H7 (cell line): Measurements from ENCODE around the gene PCSK6. TPM values are rescaled to one million over a fixed set of nuclear protein-coding genes. Genes with fewer than 3 reads are reported as not detected.
"Not testable (repeated sequence)": the region's sequence is repeated elsewhere in the genome, so short reads cannot be mapped to it uniquely, and the experiment has no call there.

ENCODE experiments used
- DNase-seq: peaks from one replicate; pipeline ENCODE4 v3.0.0; 2012
- H3K27me3 ChIP-seq: 2 replicates; pipeline ENCODE4 v1.6.0; 2011; ENCODE audit warnings: mild to moderate bottlenecking, low read length; ENCODE audit not compliant: control insufficient read depth, insufficient read depth
- H3K36me3 ChIP-seq: replicated peaks from 2 replicates; pipeline ENCODE4 v1.5.1; 2011; ENCODE audit warnings: low read length; ENCODE audit not compliant: control insufficient read depth, insufficient read depth
- H3K4me3 ChIP-seq: 2 replicates; pipeline ENCODE4 v1.5.1; 2011; ENCODE audit warnings: low read depth, mild to moderate bottlenecking, control low read depth, low read length, moderate library complexity; ENCODE audit not compliant: insufficient read depth
- total RNA-seq: library from RNA; depleted of rRNA; stranded (reverse); fragments of >200 nt; shearing (Covaris generic); gene quantifications from 2 replicates; pipeline ENCODE4 v1.2.3, GENCODE V29; 2014

Gene PCSK6
- total RNA-seq, 1 experiment from 2014 or later: 3.9 TPM

DNA sequence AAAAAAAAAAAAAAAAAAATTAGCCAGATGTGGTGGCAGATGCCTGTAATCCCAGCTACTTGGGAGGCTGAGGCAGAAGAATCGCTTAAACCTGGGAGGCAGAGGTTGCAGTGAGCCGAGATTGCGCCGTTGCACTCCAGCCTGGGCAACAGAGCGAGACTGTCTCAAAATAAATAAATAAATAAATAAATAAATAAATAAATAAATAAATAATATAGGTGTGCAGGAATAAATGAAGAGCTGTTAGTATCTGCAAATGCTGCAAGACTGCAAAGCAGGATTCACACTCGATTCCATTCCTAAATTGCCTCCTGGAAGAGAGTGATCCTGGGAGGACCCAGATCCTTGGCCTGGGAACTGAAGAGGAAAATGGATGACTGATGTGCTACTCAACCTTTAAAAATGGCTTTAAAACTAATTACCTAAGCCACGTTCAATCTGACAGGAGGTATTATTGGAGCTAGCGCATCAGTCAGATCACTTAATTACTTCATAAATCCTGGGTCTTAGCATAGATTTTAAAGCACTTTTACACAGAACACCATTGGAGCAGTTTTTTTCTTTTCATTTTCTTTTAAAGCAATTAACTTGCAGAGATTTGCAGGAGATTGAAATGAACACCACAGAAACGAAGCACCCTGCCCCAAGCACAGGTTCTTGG is 132.9 kb downstream of the PCSK6 start:
- H3K27me3 ChIP-seq, DNase-seq, H3K36me3 ChIP-seq, H3K4me3 ChIP-seq: not testable (repeated sequence)

DNA sequence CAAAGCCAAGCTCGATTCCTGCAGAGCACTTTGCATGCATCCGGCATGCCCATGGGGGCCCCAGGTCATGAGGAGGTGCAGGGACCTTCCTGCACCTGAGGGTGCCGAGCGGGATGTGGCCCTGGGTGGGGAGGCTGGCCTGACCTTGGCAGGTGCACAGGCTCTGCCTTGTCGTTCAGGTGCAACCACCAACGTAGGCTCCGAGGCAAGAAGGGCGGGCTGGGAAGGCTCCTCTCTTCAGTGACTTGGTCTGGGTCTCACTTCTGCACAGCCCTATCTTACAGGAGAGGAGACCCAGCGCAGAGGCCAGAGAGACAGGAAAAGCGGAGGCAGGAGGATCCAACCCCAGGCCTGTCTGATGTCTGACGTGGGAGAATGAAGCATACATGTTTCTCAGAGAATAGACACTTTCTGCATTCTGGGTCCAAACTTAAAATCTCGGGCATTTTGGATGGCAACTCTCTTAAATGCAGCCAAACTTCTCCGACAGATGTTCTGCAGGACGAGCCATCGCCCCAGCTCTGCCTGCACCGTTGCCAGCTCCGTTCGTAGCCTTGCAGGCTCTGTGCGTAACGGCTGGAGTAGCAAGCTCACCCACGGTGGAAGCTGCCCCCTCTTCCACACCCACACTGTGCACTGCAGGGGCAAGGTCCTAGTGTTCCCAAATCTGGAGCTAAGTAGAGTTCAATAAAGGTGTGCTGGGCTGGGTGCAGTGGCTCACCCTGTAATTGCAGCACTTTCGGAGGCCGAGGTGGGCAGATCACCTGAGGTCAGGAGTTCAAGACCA is 133.6 kb downstream of the PCSK6 start:
- DNase-seq: no peak
- H3K4me3 ChIP-seq: no peak overlapping the region
- H3K36me3 ChIP-seq: no peaks in the 10 kb centered on the region
- no peaks in the 10 kb centered on the region for H3K27me3 ChIP-seq

DNA sequence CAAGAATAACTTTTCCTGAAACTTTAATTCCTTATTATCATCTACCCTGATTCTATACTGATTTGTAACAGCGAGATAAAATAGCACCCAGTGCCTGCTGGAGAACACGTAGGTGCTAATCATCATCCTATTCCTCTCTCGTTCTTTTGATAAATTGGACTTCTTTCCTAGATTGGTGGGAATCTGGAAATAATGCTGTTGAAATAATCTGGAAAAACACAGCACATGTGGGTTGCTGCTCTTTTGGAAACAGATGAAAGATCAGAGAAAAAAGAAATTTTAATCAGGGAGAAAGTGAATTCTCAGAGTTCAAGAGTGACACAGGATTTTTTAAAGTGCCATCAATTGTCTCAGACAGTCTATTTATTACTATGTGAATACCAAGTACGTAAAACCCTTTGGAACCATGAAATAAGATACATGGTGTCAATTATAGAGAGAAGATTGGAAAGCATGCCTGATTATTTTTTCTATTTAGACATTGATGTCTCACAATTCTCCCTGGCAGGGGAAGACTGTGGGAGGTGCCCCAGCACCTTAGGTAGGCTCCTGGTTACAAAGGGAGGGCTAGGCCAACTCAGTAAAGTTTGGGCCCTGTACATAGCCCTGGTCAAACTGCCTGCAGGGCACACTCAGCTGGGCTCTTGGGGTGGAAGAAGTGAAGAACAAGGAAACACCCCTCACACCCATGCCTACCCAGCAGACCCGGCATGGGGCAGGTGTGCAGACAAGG is 134.4 kb downstream of the PCSK6 start:
- no peaks in the 10 kb centered on the region for H3K36me3 ChIP-seq
- DNase-seq: no peak
- H3K27me3 ChIP-seq: no peaks in the 10 kb centered on the region
- H3K4me3 ChIP-seq: no peak overlapping the region

DNA sequence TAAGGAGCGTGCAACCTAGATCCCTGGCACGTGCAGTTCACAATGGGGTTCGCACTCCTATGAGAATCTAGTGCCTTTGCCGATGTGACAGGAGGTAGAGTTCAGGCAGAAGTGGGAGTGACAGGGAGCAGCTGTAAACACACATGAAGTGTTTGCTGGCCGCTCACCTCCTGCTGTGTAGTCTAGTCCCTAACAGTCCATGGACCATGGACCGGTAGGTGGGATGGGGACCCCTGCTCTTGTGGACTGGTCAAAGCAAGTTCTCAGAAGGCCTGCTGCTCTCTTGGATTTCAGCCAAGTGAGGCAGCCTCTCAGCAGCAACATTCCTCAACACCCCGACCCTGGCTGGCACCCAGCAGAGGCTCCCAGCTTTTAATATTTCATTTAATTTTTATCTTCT is 136.3 kb downstream of the PCSK6 start:
- no peak for DNase-seq
- Histone ChIP-seq H3K36me3 (no peaks in the 10 kb centered on the region), H3K27me3 (no peaks in the 10 kb centered on the region), H3K4me3 (no peak overlapping the region)

DNA sequence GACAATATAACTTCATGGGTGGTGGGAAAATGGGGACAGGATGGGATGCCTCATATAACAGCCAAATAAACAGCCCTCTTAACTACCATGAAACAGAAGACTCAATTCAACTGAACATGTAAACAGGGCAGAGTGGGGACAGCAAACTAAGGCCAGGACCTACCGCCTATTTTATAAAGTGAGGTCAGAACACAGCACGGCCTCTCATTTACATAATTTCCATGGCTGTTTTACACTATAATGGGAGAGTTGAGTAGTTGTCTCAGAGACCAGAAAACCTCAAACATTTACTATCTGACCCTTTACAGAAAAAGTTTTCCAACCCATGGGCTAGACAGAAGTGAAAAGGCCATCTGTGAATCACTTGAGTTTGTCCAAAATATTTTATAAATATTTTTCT is 137.8 kb downstream of the PCSK6 start:
- no peak overlapping the region for H3K4me3 ChIP-seq
- DNase-seq: no peak
- no peaks in the 10 kb centered on the region for H3K27me3 ChIP-seq
- no peaks in the 10 kb centered on the region for H3K36me3 ChIP-seq

DNA sequence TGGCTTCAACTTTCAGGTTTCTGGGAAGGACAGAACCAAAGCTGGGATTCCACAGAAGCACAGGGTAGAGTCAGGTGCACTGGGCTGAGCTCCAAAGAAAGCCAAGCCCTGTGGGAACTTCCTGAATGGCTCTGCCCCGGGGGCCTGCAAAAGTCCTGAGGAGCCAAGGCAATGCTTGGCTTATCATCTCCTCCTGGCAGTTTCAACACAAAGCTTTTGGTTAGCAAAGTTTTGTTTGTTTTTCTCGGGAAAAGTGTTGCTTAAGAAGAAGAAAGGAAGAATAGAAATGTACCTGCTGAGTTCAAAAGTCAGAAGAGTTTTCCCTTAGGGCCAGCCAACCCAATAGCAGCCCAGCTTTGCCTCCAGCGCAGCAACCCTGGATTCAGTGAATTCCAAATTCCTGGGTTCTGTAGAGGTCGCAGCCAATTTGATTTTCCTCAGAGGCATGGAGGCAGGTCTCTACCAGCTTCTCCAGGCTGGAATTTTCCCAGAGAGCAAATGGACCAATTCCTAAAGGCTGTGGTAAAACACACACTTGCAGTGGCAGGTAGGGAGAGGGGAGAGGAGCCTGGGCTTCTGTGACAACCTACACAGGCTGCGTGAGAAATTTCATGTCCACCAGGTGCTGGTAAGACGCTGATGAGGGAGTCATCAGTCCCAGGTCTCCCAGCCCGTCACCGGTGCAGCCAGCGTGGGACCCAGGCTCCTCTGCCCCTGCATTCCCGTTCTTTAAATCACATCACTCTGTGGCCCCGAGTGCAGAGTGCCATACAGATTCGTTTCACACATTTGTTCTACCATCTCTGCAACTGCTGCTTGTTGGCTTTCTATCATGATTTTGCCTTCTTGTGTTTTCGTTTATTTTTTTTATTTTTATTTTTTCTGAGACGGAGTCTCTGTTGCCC is 140.2 kb downstream of the PCSK6 start:
- peak; percentile 70 for DNase-seq
- no peak overlapping the region for H3K4me3 ChIP-seq
- H3K27me3 ChIP-seq: no peaks in the 10 kb centered on the region
- no peaks in the 10 kb centered on the region for H3K36me3 ChIP-seq

DNA sequence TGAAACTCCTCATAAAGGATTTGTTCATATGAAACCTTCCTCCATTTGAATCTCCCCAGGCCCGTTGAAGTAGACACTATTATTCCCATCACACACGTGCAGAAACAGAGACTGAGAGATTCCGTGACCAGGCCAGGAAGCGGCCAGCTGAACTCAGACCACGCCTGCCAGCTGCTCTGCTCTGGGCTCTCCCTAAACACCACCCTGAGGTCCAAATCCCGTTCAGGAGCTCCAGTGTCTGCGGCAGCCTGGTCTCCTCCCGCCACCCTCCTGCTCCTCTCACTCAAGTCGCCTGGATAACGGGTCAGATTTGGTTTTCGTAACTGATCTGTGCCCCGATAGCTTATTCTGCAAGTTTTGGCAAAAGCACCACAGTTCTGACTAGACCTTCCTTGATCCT is 140.9 kb downstream of the PCSK6 start:
- Histone ChIP-seq H3K27me3 (no peaks in the 10 kb centered on the region), H3K4me3 (no peak overlapping the region), H3K36me3 (no peaks in the 10 kb centered on the region)
- no peak for DNase-seq

DNA sequence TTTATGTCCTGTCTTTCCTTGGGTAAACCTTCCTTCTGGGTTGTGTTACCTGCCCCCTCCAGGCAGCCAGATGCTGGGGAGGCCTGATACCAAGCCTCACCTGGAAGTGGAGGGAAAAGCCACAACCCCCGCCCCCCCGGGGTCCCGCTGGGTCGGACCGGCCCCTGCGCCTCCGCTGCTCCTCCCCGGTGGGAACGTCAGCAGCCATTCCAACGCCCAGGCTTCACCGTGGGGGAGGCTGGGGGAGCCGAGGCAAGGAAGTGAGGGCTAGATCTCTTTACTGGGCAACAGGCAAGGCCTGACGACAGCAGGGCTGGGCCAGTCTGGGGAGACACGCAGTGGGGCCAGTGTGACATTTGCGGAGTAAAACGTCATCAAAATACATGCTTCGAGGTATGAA is 141.5 kb downstream of the PCSK6 start:
- Histone ChIP-seq H3K27me3 (no peaks in the 10 kb centered on the region), H3K36me3 (no peaks in the 10 kb centered on the region), H3K4me3 (no peak overlapping the region)
- peak; percentile 68 for DNase-seq

DNA sequence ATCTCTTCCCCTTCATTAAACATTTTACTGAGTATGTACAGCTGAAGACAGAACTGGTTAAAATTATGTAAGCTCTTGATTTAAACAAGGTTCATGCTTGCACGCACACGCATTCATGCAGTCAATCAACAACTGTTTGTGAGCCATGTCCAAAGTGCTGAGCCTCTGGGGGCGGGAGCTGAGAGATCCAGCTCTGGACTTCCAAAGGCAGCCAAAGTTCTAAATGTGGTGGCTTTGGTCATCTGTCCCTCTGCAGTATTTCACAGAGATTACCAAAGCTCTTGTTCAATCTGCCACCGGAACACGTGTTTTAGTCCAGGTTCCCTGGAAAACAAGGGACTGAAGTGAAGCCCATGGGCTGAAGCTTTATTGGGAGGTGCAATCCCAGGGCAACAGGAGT is 142.1 kb downstream of the PCSK6 start:
- no peaks in the 10 kb centered on the region for H3K36me3 ChIP-seq
- no peak for DNase-seq
- H3K4me3 ChIP-seq: no peak overlapping the region
- H3K27me3 ChIP-seq: no peaks in the 10 kb centered on the region

DNA sequence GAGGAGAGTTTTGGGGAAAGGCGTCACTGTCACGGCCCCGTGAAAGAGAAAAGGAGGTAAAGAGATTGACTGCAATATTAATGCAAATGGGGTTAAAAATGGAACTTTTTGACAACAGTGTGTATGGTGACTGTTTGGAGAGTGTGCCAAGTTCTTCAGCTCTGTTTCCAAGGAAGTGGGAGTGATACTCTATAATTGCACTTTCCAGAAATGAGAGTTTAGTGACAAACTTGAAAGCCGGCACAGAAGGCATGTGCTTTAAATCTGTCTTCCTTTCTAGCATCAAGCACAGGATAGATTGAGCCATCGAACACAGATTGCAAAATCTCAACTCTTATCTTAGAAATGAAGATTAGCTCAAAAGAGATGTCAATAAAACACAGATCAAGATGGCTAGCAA is 142.6 kb downstream of the PCSK6 start:
- Histone ChIP-seq H3K27me3 (no peaks in the 10 kb centered on the region), H3K36me3 (no peaks in the 10 kb centered on the region), H3K4me3 (no peak overlapping the region)
- DNase-seq: no peak

DNA sequence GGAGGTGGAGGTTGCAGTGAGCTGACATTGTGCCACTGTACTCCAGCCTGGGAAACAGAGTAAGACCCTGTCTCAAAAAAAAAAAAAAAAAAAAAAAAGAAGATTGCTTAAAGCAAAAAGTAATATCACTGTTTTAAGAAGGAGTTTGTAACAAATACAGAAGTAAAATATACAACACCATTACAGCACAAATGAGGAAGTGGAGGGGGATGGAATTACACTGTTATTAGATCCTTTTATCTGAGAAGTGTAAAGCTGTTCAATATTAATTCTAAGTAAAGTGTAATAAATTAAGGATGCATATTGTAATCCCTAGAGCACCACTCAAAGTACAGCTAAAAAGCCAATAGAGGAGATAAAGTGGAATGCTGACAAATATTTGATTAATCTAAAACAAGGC is 147.5 kb downstream of the PCSK6 start:
- Histone ChIP-seq H3K36me3 (no peaks in the 10 kb centered on the region), H3K4me3 (no peak overlapping the region), H3K27me3 (peaks cover 3% of the 10 kb centered on the region; the same call in 1 of the 2 replicates)
- no peak for DNase-seq

DNA sequence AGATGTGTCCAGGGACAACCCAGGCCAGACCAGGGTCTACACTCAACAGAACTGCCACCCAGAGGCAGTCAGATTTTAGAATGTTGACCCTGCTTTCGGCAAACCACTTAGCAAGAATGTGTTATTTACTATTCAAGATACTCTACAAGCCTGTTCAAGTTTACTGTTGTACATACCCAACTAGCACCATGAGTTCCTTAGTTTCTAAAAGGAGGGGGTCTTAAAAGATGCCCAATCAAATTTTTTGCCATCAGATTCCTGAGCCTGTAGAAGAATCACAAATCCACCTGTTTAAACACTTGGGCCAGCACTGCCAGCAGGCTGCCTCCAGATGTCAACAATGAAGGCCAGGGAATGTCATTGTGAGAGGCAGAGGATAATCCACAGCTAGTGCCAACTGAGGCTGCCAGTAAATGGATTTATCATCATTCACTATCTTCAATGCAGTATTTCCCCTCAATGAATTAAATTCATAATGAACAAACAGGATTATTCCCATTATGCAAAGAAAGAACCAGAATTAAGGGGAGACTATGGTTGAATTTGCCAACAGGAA is 150.9 kb downstream of the PCSK6 start:
- DNase-seq: no peak
- Histone ChIP-seq H3K4me3 (no peak overlapping the region), H3K36me3 (no peaks in the 10 kb centered on the region), H3K27me3 (peaks cover 3% of the 10 kb centered on the region; the same call in 1 of the 2 replicates)

DNA sequence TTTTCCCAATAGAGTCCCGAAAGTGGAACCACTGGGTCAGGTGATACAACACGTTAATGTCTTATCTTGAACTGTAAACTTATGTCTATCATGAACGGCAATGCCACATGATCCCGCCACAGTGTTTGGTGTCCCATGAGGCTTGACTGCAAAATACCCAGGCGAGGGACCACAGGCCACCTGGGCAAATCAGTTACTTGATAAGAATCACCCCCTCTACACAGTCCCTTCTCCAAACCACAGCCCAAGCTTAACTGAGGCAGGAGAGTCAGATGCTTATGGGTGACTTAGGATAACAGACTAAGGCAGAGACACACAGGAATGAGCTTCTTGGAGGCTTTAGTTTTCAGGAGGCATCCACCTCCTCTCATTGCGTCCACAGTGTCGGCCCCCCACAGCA is 151.5 kb downstream of the PCSK6 start:
- no peaks in the 10 kb centered on the region for H3K36me3 ChIP-seq
- no peak for DNase-seq
- no peak overlapping the region for H3K4me3 ChIP-seq
- peaks cover 3% of the 10 kb centered on the region; the same call in 1 of the 2 replicates for H3K27me3 ChIP-seq
